Subcutaneous abdominal adipose tissue (tissue), 5 donors: ENCODE results near the gene RBM42.

Source experiments
- H3K27ac ChIP-seq: one replicate; pipeline ENCODE4 v1.7.0; 2013; ENCODE audit warnings: low read depth, mild to moderate bottlenecking, inconsistent platforms, low read length, moderate library complexity
- H3K27me3 ChIP-seq, 5 donors: one replicate each; pipeline ENCODE4 v1.7.0; 2013; ENCODE audit warnings: low read length in 5 of 5, inconsistent platforms in 1 of 5; ENCODE audit not compliant: control insufficient read depth in 5 of 5, insufficient read depth in 4 of 5
- H3K36me3 ChIP-seq, 5 donors: one replicate each; pipeline ENCODE4 v1.7.0; 2013; ENCODE audit warnings: low read length in 5 of 5; ENCODE audit not compliant: control insufficient read depth in 5 of 5, insufficient read depth in 5 of 5
- H3K4me1 ChIP-seq, 5 donors: one replicate each; pipeline ENCODE4 v1.7.0; 2013; ENCODE audit warnings: low read length in 5 of 5, mild to moderate bottlenecking in 3 of 5, moderate library complexity in 1 of 5; ENCODE audit not compliant: control insufficient read depth in 5 of 5, insufficient read depth in 5 of 5
- H3K4me3 ChIP-seq, 5 donors: one replicate each; pipeline ENCODE4 v1.7.0; 2013; ENCODE audit warnings: low read length in 5 of 5, low read depth in 1 of 5
- H3K9ac ChIP-seq, 5 donors: one replicate each; pipeline ENCODE4 v1.7.0; 2013; ENCODE audit warnings: low read length in 5 of 5, mild to moderate bottlenecking in 4 of 5, moderate library complexity in 3 of 5
- H3K9me3 ChIP-seq, 5 donors: one replicate each; pipeline ENCODE4 v1.7.0; 2013; ENCODE audit warnings: low read length in 5 of 5; ENCODE audit not compliant: control insufficient read depth in 5 of 5
- donor health status: healthy.
- donor health status: healthy.
- donor health status: healthy.
- donor health status: healthy.
- donor health status: healthy.

RBM42 gene

GRCh38 chr19:35639321-35639639 is 10.4 kb downstream of the RBM42 start:
- no peaks in the 10 kb centered on the region for H3K9me3 ChIP-seq
- H3K27ac ChIP-seq: no peak overlapping the region
- H3K4me1 ChIP-seq: peaks cover 0 to 35% (median 19%) of the 10 kb centered on the region in 5 donors
- H3K9ac ChIP-seq: no peak overlapping the region
- no peak overlapping the region for H3K4me3 ChIP-seq
- H3K27me3 ChIP-seq: no peaks in the 10 kb centered on the region
- peaks cover 0 to 42% (median 31%) of the 10 kb centered on the region in 5 donors for H3K36me3 ChIP-seq

DNA sequence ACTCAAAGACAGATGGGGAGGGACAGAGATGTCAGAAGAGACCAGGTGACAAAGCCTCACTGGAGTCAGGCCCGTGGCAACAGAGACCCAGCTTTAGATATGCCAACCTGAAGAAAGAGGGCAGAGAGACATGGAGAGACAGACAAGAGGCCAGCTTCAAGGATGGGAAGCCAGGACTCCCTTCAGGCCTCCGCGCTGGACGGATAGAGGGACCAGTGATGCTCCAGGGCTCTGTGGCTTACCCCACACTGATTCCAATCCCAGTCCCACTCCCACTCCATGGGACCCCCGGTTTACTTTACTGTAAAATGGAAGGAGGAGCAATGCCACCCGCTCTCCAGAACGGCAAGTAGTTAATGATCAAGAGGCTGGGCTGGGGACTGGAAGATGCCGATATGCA is 11.0 kb downstream of the RBM42 start:
- Histone ChIP-seq H3K4me1 (peaks cover 0 to 41% (median 24%) of the 10 kb centered on the region in 5 donors), H3K36me3 (peaks cover 0 to 37% (median 25%) of the 10 kb centered on the region in 5 donors), H3K9me3 (no peaks in the 10 kb centered on the region), H3K9ac (no peak overlapping the region), H3K27ac (no peak overlapping the region), H3K27me3 (no peaks in the 10 kb centered on the region), H3K4me3 (no peak overlapping the region)

- no peak within 1 kb of the TSS for H3K27ac ChIP-seq
- no peak within 1 kb of the TSS for H3K4me3 ChIP-seq
- H3K36me3 ChIP-seq: peaks cover 0 to 19% (median 15%) of the 10 kb centered on the region in 5 donors
- no peaks in the 10 kb centered on the region for H3K9me3 ChIP-seq
- H3K4me1 ChIP-seq: peaks cover 0 to 54% (median 31%) of the 10 kb centered on the region in 5 donors
- no peak within 1 kb of the TSS for H3K9ac ChIP-seq
- no peaks in the 10 kb centered on the region for H3K27me3 ChIP-seq
These were observed 12.8 kb downstream of the RBM42 start, which contains the start of gene ETV2 for GRCh38 chr19:35641515-35642151. Gene ETV2 (plus strand): TSS chr19:35641745. CDS start chr19:35642461, 716 bp downstream.

DNA sequence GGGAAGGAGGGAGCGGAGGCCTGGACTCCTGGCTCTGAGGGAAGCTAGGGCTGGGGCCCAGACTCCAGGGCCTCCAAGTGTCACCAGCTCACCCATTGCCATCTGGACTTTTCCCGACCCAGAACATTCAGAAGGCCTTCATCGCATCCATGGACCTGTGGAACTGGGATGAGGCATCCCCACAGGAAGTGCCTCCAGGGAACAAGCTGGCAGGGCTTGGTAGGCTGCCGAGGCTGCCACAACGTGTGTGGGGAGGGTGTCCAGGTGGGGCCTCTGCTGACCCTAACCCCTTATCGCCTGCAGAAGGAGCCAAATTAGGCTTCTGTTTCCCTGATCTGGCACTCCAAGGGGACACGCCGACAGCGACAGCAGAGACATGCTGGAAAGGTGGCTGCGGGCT is 13.5 kb downstream of the RBM42 start:
- Histone ChIP-seq H3K9ac (no peak overlapping the region), H3K4me3 (no peak overlapping the region), H3K27me3 (no peaks in the 10 kb centered on the region), H3K9me3 (no peaks in the 10 kb centered on the region), H3K36me3 (peaks cover 0 to 12% (median 8%) of the 10 kb centered on the region in 5 donors), H3K4me1 (peaks cover 0 to 58% (median 31%) of the 10 kb centered on the region in 5 donors), H3K27ac (no peak overlapping the region)

DNA sequence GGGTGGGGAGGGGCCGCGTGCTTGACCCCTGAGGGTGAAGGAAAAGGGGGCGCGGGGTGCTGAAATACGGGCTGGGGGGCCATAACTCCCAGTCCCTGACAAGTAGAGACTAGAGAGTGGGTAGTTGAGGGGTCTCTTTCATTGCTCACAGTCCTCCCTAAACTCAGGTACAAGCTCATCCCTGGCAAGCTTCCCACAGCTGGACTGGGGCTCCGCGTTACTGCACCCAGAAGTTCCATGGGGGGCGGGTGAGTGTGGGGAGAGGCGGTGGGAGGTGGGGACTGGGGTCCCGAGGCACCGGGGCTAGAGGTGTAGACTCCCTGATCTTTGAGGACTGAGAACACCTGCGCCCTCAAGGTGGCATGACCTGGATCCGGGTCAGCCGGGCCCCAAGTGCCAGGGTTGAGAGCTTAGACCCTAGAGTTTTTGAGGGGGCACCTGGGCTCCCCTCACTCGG is 14.0 kb downstream of the RBM42 start:
- no peaks in the 10 kb centered on the region for H3K9me3 ChIP-seq
- no peaks in the 10 kb centered on the region for H3K27me3 ChIP-seq
- H3K9ac ChIP-seq: peak overlapping the region in 4 of 5 donors; percentile 53 to 88 (median 68)
- H3K36me3 ChIP-seq: peaks cover 0 to 7% (median 3%) of the 10 kb centered on the region in 5 donors
- peaks cover 0 to 63% (median 33%) of the 10 kb centered on the region in 5 donors for H3K4me1 ChIP-seq
- H3K4me3 ChIP-seq: peak overlapping the region in 4 of 5 donors; percentile 73 to 81 (median 78)
- H3K27ac ChIP-seq: no peak overlapping the region

DNA sequence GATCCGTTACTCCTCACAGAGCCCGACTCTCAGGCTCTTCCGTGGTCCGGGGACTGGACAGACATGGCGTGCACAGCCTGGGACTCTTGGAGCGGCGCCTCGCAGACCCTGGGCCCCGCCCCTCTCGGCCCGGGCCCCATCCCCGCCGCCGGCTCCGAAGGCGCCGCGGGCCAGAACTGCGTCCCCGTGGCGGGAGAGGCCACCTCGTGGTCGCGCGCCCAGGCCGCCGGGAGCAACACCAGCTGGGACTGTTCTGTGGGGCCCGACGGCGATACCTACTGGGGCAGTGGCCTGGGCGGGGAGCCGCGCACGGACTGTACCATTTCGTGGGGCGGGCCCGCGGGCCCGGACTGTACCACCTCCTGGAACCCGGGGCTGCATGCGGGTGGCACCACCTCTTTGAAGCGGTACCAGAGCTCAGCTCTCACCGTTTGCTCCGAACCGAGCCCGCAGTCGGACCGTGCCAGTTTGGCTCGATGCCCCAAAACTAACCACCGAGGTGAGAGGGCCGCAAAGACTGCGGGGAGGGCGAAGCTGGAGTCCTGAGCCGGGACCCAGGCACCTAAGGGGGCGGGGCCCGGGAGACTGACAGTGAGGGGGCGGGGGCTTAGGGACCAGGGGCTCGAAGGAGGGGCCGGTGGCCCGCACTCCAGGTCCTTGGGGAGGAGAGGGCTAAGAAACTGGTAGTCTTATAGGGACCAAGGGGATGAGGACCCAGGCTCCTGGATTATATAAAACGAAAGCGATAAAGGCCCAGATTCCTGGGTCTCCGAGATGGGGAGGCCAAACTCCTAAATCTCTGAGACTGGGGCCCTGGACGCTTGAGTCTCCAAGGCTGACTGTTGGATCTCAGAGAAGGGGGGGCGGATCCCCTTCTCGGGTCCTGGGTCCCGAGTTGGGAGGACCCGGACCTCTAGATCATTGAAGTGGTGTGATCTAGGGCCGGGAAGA is 14.7 kb downstream of the RBM42 start:
- peaks cover 3 to 65% (median 35%) of the 10 kb centered on the region in 5 donors for H3K4me1 ChIP-seq
- H3K36me3 ChIP-seq: no peaks in the 10 kb centered on the region
- H3K27ac ChIP-seq: peak overlapping the region; percentile 85
- H3K9me3 ChIP-seq: no peaks in the 10 kb centered on the region
- H3K4me3 ChIP-seq: peak overlapping the region; percentile 73 to 88 (median 78)
- peak overlapping the region; percentile 48 to 88 (median 78) for H3K9ac ChIP-seq
- no peaks in the 10 kb centered on the region for H3K27me3 ChIP-seq

DNA sequence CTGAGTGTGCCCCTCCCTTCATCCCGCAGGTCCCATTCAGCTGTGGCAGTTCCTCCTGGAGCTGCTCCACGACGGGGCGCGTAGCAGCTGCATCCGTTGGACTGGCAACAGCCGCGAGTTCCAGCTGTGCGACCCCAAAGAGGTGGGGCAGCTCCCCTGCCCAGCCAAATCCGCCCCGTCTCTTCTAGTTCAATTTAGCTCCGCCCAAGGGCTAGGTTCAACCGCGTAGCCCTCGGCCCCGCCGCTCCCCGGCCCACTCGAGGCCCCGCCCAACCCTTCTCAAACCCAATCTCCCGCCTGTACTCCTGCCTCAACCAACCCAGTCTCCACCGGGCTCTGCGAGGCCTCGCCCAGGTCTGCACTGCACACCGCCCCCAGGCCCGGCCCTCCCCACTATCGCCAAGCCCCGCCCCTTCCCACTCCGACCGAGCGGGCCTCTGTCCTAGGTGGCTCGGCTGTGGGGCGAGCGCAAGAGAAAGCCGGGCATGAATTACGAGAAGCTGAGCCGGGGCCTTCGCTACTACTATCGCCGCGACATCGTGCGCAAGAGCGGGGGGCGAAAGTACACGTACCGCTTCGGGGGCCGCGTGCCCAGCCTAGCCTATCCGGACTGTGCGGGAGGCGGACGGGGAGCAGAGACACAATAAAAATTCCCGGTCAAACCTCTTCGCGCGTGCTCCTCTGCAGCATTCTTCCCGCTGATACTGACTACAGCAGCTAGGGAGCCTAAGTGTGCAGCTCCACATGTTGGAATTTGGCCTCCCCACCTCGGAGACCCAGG is 15.6 kb downstream of the RBM42 start:
- peak overlapping the region; percentile 48 to 88 (median 78) for H3K9ac ChIP-seq
- H3K9me3 ChIP-seq: no peaks in the 10 kb centered on the region
- peaks cover 8 to 68% (median 38%) of the 10 kb centered on the region in 5 donors for H3K4me1 ChIP-seq
- no peaks in the 10 kb centered on the region for H3K27me3 ChIP-seq
- peak overlapping the region; percentile 73 to 88 (median 78) for H3K4me3 ChIP-seq
- no peaks in the 10 kb centered on the region for H3K36me3 ChIP-seq
- H3K27ac ChIP-seq: peak overlapping the region; percentile 85

DNA sequence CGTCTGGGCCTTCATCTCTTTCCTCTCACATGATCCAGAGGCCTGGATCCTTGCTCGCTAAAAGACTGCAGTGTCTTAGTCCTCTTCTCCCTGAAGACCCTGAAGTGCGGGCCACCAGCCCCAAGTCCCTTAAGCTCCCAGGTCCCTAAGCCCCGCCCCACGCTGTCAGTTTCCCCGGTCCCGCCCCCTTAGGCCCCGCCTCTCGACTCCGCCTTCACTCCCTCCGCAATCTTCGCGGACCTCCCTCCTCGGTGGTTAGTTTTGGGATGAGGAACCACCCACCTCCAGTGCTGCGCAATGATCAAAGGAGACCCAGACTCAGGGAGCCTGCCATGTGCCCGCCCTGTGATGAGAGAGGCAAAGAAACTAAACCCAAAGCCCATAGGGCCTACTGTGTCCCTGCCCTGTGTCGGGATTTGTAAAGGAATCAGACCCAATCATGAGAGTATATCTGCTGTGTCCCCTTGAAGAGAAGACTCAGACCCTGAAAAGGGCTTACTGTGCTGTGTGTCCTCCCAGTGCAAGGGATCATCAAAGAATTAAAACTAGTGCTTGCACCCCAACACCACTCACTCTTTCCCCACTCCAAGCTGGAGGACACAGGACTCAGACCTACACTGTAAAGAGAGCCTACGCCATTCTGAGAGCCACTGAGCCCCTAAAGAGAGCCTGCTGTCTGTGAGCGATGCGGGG is 16.3 kb downstream of the RBM42 start:
- peaks cover 8 to 73% (median 45%) of the 10 kb centered on the region in 5 donors for H3K4me1 ChIP-seq
- H3K27me3 ChIP-seq: no peaks in the 10 kb centered on the region

More for the DNA sequence above, 16.3 kb downstream of the RBM42 start:
- Histone ChIP-seq H3K27ac (peak overlapping the region; percentile 85), H3K9ac (peak overlapping the region; percentile 48 to 85 (median 72)), H3K36me3 (no peaks in the 10 kb centered on the region), H3K9me3 (no peaks in the 10 kb centered on the region), H3K4me3 (peak overlapping the region; percentile 73 to 81 (median 78))
